Endothelial cell of umbilical vein (primary cell): Measurements from ENCODE around the gene MYO5B.

Experiments used
- CTCF ChIP-seq, 2 donors: IDR thresholded peaks; 1 replicate in 1 of 2; 2 replicates in 1 of 2; pipeline ENCODE4 v1.5.1; 2011; ENCODE audit warnings: low read length in 2 of 2, mild to moderate bottlenecking in 2 of 2, moderate library complexity in 2 of 2, control low read depth in 1 of 2, inconsistent platforms in 1 of 2, low read depth in 1 of 2; ENCODE audit not compliant: insufficient read depth in 1 of 2; ENCODE audit errors: extremely low read depth in 1 of 2
- EZH2 ChIP-seq: IDR thresholded peaks from 2 replicates; pipeline ENCODE4 v1.6.1; 2012; ENCODE audit warnings: borderline replicate concordance, low read depth, mild to moderate bottlenecking, moderate library complexity, low read length, inconsistent platforms; ENCODE audit not compliant: severe bottlenecking
- FOS ChIP-seq: IDR thresholded peaks from 2 replicates; pipeline ENCODE4 v1.6.1; 2011; ENCODE audit warnings: mild to moderate bottlenecking, low read length, moderate library complexity, borderline replicate concordance; ENCODE audit not compliant: insufficient read depth
- JUN ChIP-seq: IDR thresholded peaks from 2 replicates; pipeline ENCODE4 v1.6.1; 2011; ENCODE audit warnings: borderline replicate concordance, low read depth; ENCODE audit not compliant: insufficient read length, insufficient read depth
- MAX ChIP-seq: IDR thresholded peaks from 2 replicates; pipeline ENCODE4 v1.6.1; 2011; ENCODE audit not compliant: insufficient read depth, insufficient read length
- MYC ChIP-seq: IDR thresholded peaks from one replicate; pipeline ENCODE4 v1.6.1; 2011; ENCODE audit warnings: mild to moderate bottlenecking, low read depth, low read length
- POLR2A ChIP-seq: IDR thresholded peaks from 2 replicates; pipeline ENCODE4 v1.6.1; 2012; ENCODE audit warnings: low read depth, mild to moderate bottlenecking, control low read depth, low read length
- POLR2AphosphoS5 ChIP-seq: IDR thresholded peaks from 2 replicates; pipeline ENCODE4 v1.6.1; 2012; ENCODE audit warnings: low read depth, mild to moderate bottlenecking, control low read depth, low read length, moderate library complexity; ENCODE audit not compliant: insufficient read depth

GRCh38 chr18:49876536-49876935 is 318.4 kb downstream of the MYO5B start:
- TF ChIP-seq CTCF (IDR thresholded peaks at IDR 0.05; ENCODE audit: extremely low read depth in 1 of 2, insufficient read depth in 1 of 2, low read depth in 1 of 2, low read length in 2 of 2) (no peak), POLR2A (no peak), EZH2 (no peak), MAX (no peak), POLR2AphosphoS5 (no peak), FOS (no peak), MYC (no peak), JUN (no peak)
